ENCODE measurements around the gene LCN12.

- TF ChIP-seq CTCF (conservative IDR thresholded peaks at IDR 0.05 in 1 of 2, IDR thresholded peaks at IDR 0.05 in 1 of 2; ENCODE audit: low read depth in 1 of 2, low read length in 2 of 2), result no peak
- TF ChIP-seq EZH2 (IDR thresholded peaks at IDR 0.05; ENCODE audit: low read length, missing control alignments), result no peak
Observed at GRCh38 chr9:136917902-136918301, 34.2 kb upstream of the LCN12 start.
